GM18520 (cell line): ENCODE data around the gene SASH1.

ENCODE experiments used
- ATAC-seq: cut with Tn5 transposase; IDR thresholded peaks from one replicate; pipeline ENCODE4 v1.9.1; 2021; ENCODE audit not compliant: unreplicated experiment

The SASH1 gene

DNA sequence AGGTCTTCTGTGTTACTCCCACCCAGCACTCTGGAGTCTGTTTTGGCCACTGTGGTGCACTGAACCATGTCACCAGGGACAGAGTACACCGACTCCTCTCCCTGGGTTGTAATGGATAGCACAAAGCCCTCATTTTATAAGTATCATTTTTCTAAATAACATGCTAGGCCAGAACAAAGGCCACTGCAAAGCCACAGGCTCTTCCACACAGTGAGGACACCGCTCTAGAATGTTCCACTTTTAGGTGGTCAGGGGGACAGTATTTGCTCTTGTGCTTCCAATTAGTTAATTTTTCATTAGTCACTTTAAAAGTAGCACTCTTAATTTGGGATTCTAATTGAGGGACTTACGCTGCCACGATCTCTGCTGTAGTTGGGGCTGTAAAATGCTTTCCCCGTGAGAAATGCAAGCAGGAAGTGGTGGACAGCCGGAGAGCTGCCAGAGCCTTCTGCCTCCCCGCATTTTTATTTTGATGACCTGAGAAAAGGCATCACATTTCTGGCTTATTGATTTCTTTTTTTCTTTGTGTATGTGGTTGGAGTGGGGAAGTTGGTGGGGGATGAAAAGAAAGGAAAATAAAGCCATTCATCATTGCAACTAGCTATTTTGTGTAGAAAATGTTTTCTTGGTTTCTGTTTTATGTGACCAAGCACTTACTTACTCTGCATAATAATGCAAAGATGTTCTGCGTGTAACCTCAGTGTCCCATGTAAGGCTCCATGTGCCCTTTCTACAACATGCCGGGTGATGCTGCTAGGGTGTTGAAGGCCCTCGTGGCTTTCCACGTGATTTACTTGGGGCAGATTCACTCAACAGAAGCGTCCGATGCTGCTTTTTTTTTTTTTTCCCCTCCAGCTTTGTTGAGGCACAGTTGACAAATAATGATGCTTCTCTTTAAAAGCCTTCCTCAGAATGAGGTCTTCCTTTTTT, 195.9 kb downstream of the SASH1 start:
- ATAC-seq, result no peak

GRCh38 chr6:148543540-148543939, 200.9 kb downstream of the SASH1 start:
- ATAC-seq, result no peak

DNA sequence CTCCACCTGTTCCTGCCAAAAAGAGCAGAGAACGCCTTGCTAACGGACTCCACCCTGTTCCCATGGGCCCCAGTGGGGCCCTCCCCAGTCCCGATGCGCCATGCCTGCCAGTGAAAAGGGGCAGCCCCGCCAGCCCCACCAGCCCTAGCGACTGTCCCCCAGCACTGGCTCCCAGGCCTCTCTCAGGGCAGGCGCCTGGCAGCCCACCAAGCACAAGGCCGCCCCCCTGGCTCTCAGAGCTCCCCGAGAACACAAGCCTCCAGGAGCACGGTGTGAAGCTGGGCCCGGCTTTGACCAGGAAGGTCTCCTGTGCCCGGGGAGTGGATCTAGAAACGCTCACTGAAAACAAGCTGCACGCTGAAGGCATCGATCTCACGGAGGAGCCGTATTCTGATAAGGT, 201.8 kb downstream of the SASH1 start:
- ATAC-seq, result no peak

DNA sequence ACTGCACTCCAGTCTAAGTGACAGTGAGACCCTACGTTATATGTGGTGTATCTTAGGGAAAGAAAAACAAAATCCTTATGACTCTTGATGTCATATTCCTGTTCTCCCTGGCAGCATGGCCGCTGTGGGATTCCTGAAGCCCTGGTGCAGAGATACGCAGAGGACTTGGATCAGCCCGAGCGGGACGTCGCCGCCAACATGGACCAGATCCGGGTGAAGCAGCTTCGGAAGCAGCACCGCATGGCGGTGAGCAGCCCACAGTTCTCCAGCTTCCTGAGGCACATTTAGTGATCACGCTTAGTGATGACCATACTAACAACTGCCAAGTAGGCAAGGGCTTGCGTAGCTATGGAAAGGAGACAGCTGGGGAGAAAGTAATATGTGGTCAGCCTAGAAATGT, 203.3 kb downstream of the SASH1 start:
- ATAC-seq, result no peak

DNA sequence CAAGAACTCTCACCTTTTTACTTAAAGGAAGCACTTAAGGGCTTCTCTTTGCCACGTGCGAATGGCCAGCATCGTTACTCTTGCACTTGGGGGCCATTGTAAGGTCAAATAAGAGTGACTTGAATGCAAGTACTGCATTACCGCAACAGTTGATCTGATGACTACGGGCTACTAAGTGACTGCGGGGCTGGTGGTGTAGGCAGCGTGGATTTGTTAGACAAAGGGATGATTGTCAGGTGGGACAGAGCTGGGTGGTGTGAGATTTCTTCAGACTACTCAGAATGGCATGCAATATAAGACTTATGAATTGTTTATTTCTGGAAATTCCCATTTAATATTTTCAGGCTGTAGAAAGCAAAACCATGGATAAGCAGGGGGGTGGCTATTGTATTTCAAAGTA, 204.5 kb downstream of the SASH1 start:
- no peak for ATAC-seq

DNA sequence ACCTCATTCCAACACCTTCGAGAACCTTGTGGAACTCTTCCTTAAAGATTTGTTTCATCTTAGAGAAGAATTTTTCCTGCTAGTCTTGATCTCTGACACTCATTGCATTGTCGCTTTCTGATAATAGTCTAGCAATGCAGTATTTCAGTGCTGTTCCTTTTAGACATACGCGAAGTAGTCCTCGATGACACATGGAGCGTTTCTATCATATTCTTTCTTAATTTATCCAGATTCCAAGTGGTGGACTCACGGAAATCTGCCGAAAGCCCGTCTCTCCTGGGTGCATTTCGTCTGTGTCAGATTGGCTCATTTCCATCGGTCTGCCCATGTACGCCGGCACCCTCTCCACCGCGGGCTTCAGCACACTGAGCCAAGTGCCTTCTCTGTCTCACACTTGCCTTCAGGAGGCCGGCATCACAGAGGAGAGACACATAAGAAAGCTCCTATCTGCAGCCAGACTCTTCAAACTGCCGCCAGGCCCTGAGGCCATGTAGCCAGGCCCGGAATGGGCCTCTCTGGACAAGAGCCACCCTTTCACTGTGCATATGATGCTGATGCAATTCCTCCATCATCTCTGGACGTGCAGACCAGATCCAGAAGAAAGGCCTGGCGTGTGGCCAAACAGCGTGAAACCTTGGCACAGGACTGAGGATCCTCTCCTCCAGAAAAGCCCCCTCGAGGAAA, 205.6 kb downstream of the SASH1 start:
- no peak for ATAC-seq

DNA sequence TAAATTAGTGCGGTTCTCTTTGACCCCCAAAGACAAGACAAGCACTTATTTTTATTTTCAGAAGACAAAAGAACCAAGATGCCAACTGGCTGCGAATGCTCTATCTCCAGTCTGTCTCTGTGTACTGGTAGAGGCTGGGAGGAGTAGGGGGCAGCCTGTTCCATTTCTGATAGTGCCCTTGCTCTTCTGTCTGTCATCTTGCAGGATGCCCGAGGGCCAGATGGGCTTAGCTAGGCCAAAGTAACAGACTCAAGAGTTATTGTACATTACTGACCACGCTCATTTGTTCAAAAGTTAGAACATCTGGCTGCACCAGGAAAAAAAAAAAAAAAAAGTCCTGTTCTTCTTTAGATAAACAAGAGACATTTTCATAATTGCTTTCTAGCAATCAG, 206.1 kb downstream of the SASH1 start:
- ATAC-seq, result no peak

DNA sequence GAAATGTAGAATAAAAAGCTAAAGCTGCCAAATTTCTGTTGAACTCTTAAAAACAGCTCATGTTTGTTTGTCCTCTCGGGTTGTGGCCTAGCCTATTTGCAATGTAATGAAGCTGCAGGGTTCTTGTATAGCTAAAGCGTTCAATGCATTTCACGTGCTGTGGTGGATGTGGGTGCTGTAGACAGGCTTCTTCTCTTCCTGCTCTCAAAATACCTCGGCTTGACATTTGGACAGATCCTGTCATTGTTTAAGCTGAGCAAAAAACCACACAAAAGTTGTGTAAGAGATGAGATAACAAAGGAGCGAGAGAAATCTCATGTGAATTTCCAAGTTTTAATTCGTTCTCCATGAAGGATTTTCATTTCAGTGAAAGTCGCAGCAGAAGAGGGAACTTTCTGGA, 207.9 kb downstream of the SASH1 start:
- no peak for ATAC-seq

GRCh38 chr6:148551226-148551625, 208.6 kb downstream of the SASH1 start:
- no peak for ATAC-seq

- no peak for ATAC-seq
Measured at GRCh38 chr6:148556410-148556809, 213.8 kb downstream of the SASH1 start.

DNA sequence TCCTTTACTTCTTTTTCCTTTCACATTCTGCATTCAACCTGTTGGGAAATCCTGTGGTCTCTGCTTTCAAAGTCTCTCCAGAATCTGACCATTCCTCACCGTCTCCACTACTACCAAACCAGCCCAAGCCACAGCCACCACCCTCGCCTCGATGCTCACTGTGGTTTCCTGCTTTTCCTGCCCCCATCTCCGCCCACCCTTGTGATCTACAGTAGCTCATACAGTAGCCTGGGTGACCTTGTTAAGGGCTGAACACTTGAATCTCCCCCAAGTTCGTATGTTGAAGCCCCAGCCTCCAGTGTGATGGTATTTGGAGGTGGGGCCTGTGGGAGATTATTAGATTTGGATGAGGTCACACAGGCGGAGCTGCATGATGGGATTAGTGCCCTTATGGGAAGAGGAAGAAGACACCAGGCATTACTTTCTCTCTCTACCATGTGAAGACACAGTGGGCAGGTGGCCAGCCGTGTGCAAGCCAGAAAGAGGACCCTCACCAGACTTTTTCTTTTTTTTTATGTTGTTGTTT, 215.2 kb downstream of the SASH1 start:
- ATAC-seq, result no peak

DNA sequence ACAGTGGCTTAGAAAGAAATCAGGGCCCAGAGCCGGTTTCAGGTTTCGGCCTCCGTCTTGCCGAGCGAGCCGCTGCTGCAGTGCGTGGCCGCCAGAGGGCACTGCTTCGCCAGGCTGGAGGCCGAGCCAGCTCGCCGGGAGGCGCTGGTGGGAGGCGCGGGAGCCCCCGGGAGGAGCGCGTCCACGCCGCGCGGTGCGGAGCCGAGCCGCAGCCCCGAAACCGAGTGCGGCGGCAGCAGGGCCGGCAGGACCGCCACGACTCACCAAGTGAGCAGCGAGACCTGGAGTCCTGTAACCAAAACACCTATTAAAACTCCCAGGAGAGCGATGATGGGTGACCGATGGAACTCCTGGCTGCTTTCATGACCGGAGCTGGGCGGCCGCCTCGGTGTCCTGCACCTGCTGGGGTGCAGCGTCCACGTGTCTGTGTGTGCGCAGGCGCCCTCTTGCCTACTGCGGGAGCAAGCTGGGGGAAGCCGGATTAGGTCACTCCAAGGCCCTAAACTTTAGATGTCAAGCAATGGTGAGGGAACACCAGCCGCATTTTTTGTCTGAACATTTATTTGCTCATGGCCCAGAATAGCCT, 217.3 kb downstream of the SASH1 start:
- peak; percentile 71 for ATAC-seq

- ATAC-seq, result no peak
Measured at GRCh38 chr6:148561629-148562028, 219.0 kb downstream of the SASH1 start.

- no peak for ATAC-seq
Measured at GRCh38 chr6:148563066-148563465, 220.4 kb downstream of the SASH1 start.

DNA sequence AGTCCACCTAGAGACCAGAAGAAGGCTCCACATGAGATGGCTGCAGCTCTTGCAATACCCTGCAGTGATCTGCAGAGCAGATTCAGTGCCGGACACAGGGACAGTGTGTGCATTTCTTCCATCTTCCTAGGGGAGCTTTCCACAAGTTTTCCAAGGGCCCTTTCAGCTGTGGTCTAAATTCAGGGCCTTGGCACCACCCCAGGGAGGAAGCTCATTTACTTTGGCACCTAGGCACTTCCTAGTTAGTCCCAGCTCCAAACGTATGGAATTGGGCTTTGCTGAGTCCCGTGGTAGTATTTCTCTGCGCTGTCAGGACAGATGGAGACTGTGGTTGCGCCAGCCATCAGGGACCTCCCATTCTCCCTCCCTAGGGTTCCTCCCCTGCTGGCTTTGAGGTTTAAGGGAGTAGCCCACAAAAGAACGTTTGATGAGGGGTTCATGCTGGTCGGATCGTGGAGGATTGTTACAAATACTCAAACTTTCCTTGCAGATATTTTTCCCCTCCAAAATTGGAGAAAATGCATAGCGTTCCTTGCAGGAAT, 221.9 kb downstream of the SASH1 start:
- no peak for ATAC-seq

DNA sequence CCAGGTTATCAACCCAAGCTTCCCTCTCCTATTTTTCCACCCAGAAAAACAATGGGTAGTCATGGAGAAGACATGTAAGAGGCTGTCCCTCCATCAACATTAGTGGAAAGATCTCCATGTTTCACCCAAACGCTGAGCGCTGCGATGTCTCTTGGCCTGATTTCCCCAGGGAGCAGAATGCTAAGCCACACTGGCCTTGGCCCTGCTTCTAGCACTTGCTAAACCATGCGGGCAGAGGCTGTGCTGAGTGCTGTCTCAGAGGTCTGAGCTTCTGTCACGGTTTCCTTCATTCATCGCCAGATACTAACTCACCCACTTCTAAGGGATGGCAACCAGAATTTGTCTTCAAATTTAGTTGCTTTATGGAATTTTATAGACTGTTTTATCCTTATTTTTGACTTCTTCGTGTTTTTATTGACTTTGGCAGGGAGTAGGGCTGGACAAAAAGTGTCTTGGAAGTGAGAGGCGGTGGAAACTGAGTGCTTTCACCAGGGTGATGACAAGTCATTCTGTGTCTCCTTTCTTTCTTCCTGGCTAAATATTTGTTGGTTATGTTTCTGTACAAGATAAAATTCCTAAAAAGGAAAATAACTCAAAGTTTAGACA, 222.8 kb downstream of the SASH1 start:
- ATAC-seq, result no peak

GRCh38 chr6:148565930-148566663, 223.5 kb downstream of the SASH1 start:
- ATAC-seq, result peak; percentile 74

DNA sequence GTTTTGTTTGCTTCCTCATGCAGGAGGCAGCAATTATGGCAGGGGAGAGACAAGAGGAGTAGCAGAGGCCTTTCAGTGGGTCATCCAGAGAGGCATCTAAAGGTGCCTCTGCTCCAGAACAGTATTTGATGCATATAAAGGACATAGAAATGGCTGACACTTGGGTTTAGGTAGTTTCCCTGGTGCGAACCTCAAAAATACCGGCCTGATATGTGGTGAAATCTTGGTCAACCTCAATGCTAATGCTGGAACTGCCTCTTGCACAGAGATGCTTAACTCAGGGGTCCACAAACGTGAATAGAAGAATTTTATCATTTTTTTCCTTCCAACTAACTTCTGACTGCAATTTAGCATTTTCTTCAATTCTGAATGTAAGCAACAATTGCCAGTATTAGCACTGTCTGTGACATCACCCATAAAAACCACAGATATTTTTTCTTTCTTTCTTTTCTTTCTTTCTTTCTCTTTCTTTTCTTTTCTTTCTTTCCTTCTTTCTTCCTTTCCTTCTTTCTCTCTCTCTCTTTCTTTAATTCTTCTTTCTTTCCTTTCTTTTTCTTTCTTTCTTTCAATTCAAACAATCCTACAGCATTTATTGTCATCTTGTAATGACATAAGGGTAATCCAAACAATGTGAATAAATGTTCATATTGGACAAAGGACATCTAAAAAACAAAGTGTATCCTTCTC, 224.2 kb downstream of the SASH1 start:
- ATAC-seq, result peak; percentile 37

DNA sequence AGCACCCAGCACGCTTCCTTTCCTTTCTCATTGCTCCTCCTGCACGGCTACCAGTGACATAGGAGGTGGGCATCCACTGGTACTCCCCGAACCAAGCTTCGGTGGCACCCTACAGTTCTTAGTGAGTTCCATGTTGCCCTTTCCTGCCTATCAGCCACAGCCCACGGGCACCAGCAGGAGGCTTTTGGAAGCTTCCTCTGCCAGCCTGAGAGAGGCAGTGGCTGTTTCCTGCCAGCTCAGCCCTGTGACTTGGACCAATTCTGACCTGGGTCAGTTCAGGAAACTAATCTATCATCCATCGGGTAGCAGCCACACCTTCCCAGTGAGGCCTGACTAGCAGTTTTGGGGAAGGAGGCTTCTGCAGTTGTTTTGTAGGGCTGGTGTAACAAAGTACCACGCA, 227.8 kb downstream of the SASH1 start:
- ATAC-seq, result no peak
